Chondrocyte (in vitro differentiated cells): ENCODE results near the gene PLEKHG3. TPM values are rescaled to one million over a fixed set of nuclear protein-coding genes. Genes with fewer than 3 reads are reported as not detected.
A peak's percentile ranks its signal among the peaks of the same experiment; 100 is the strongest.

Experiments
- DNase-seq: peaks from one replicate; pipeline ENCODE4 v3.0.0; 2021; ENCODE audit warnings: mixed read lengths, low spot score
- H3K27ac Mint-ChIP-seq: one replicate; pipeline ENCODE4 v1.8.0; 2021; ENCODE audit warnings: mild to moderate bottlenecking, moderate library complexity, mixed read lengths; ENCODE audit not compliant: unreplicated experiment
- H3K27me3 Mint-ChIP-seq: 2 replicates; pipeline ENCODE4 v1.8.0; 2021; ENCODE audit warnings: low read depth, mixed read lengths
- H3K36me3 Mint-ChIP-seq: 2 replicates; pipeline ENCODE4 v1.8.0; 2021; ENCODE audit warnings: low read depth, mixed read lengths
- H3K4me1 Mint-ChIP-seq: 2 replicates; pipeline ENCODE4 v1.8.0; 2021; ENCODE audit warnings: low read depth, mild to moderate bottlenecking, mixed read lengths
- H3K4me3 Mint-ChIP-seq: one replicate; pipeline ENCODE4 v1.8.0; 2021; ENCODE audit warnings: mild to moderate bottlenecking, moderate library complexity, mixed read lengths; ENCODE audit not compliant: unreplicated experiment
- H3K9me3 Mint-ChIP-seq: 2 replicates; pipeline ENCODE4 v1.8.0; 2021; ENCODE audit warnings: low read depth, mixed read lengths
- CTCF ChIP-seq: fragments of 200-600 bp; sonication (generic); IDR thresholded peaks from 2 replicates; pipeline ENCODE4 v1.5.0; 2021; ENCODE audit warnings: antibody characterized with exemption, mild to moderate bottlenecking, moderate library complexity
- total RNA-seq: library from RNA; stranded (reverse); gene quantifications from 3 replicates; pipeline ENCODE4 v1.2.1, GENCODE V29; 2021

Gene PLEKHG3
- total RNA-seq, 1 donor from 2014 or later: 131 TPM

- H3K4me1 Mint-ChIP-seq: peaks cover 89% of the 10 kb centered on the region
- no peaks in the 10 kb centered on the region for H3K9me3 Mint-ChIP-seq
- peaks cover 2% of the 10 kb centered on the region for H3K36me3 Mint-ChIP-seq
- no peaks in the 10 kb centered on the region for H3K27me3 Mint-ChIP-seq
- TF ChIP-seq CTCF: no peak
- peak overlapping the region; percentile 95 for H3K27ac Mint-ChIP-seq
- DNase-seq: peak; percentile 30
- H3K4me3 Mint-ChIP-seq: no peak overlapping the region
These were observed 15.4 kb downstream of the PLEKHG3 start for GRCh38 chr14:64719601-64720000.

- H3K9me3 Mint-ChIP-seq: no peaks in the 10 kb centered on the region
- no peak for TF ChIP-seq CTCF
- peaks cover 2% of the 10 kb centered on the region for H3K36me3 Mint-ChIP-seq
- no peaks in the 10 kb centered on the region for H3K27me3 Mint-ChIP-seq
- H3K4me3 Mint-ChIP-seq: no peak overlapping the region
- peak overlapping the region; percentile 95 for H3K27ac Mint-ChIP-seq
- peaks cover 91% of the 10 kb centered on the region for H3K4me1 Mint-ChIP-seq
- DNase-seq: peak; percentile 39
These were observed 15.9 kb downstream of the PLEKHG3 start for GRCh38 chr14:64720131-64720576.

DNA sequence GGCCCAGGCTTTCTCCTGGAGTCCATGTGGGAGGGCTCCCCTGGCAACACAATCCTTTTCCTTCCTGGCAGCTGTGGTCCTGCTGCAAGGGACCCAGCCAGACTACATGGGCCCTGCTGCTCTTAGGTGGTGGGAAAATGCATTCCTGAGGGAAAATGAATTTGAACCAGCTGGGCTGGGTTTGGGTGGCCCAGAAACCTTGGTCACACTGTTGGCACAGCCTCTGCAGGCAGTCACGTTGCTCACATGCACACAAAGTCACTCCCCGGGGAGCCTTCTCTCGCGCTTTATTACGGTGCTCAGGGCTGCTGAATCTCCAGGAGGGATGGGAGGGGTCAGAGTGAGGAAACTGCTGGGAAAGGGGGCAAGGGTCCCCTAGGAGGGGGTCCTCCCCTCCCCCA, 17.2 kb downstream of the PLEKHG3 start:
- no peaks in the 10 kb centered on the region for H3K9me3 Mint-ChIP-seq
- H3K36me3 Mint-ChIP-seq: peaks cover 2% of the 10 kb centered on the region
- peak; percentile 53 for DNase-seq
- peak overlapping the region; percentile 95 for H3K27ac Mint-ChIP-seq
- H3K4me3 Mint-ChIP-seq: no peak overlapping the region
- H3K4me1 Mint-ChIP-seq: peaks cover 91% of the 10 kb centered on the region
- no peaks in the 10 kb centered on the region for H3K27me3 Mint-ChIP-seq
- no peak for TF ChIP-seq CTCF

DNA sequence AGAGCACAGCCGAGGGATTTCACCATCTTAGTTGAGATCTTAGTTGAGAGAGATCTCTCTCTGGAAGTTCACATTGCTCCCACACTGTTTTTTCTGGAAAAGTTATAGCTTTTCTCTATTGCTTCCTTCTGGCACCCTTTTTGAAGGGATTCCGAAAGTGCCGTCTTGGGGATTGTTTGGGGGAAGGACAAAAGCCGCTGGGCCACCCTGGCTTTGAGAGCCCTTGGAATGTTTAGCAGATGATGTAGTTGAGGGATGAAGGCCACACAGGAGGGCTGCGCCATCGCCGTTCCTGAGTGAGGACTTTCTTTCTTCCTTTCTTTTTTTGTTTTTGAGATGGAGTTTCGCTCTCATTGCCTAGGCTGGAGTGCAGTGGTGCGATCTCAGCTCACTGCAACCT, 17.7 kb downstream of the PLEKHG3 start:
- no peaks in the 10 kb centered on the region for H3K9me3 Mint-ChIP-seq
- DNase-seq: peak; percentile 24
- H3K4me3 Mint-ChIP-seq: no peak overlapping the region
- peaks cover 2% of the 10 kb centered on the region for H3K36me3 Mint-ChIP-seq
- no peaks in the 10 kb centered on the region for H3K27me3 Mint-ChIP-seq
- no peak for TF ChIP-seq CTCF
- peak overlapping the region; percentile 95 for H3K27ac Mint-ChIP-seq
- H3K4me1 Mint-ChIP-seq: peaks cover 91% of the 10 kb centered on the region

DNA sequence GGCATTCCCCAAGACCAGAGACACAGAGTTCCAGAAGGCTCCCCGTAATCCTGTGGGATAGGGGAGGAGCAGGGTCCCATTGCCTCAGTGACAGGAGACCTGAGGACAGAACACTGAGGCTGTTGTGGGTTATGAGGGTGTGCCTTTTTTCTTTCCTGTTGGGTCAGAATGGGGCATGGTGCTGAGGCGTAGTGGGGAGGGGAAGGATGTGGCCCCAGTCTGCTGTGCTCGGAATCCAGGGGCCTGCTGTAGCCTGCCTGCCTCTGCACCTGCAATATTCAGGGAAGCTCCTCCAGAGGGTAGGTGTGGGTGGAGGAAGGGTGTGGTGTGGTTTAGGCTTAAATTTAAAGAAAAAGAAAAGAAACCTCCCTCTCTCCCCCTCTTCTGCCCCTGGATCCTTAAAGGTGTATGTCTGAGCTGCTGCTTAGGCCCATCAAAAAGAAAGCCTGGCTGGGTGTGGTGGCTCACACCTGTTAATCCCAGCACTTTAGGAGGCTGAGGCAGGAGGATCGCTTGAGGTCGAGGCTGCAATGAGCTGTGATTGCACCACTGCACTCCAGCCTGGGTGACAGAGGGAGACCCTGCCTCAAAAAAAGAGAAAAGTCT, 18.7 kb downstream of the PLEKHG3 start:
- H3K4me1 Mint-ChIP-seq: peaks cover 87% of the 10 kb centered on the region
- peak; percentile 28 for DNase-seq
- H3K4me3 Mint-ChIP-seq: no peak overlapping the region
- H3K36me3 Mint-ChIP-seq: peaks cover 7% of the 10 kb centered on the region
- TF ChIP-seq CTCF: no peak
- no peaks in the 10 kb centered on the region for H3K9me3 Mint-ChIP-seq
- no peaks in the 10 kb centered on the region for H3K27me3 Mint-ChIP-seq
- H3K27ac Mint-ChIP-seq: no peak overlapping the region
